Neuronal stem cell (in vitro differentiated cells): Measurements from ENCODE around the gene CCT5.

Experiments
- DNase-seq: peaks from one replicate; pipeline ENCODE4 v3.0.0-alpha.2; 2013; ENCODE audit warnings: low spot score
- H2AFZ ChIP-seq: one replicate; pipeline ENCODE4 v1.6.1; 2013; ENCODE audit warnings: mild to moderate bottlenecking, low read length, inconsistent platforms
- H2AK5ac ChIP-seq: 2 replicates; pipeline ENCODE4 v1.6.1; 2013; ENCODE audit warnings: low read depth, mild to moderate bottlenecking, inconsistent platforms, low read length, moderate library complexity, mixed read lengths
- H2BK120ac ChIP-seq: 2 replicates; pipeline ENCODE4 v1.6.1; 2013; ENCODE audit warnings: low read depth, mild to moderate bottlenecking, inconsistent platforms, low read length, moderate library complexity, mixed read lengths
- H2BK12ac ChIP-seq: one replicate; pipeline ENCODE4 v1.6.1; 2013; ENCODE audit warnings: low read length, inconsistent platforms
- H2BK15ac ChIP-seq: 2 replicates; pipeline ENCODE4 v1.6.1; 2013; ENCODE audit warnings: mild to moderate bottlenecking, low read length, inconsistent platforms, mixed read lengths
- H2BK5ac ChIP-seq: one replicate; pipeline ENCODE4 v1.6.1; 2013; ENCODE audit warnings: inconsistent platforms, mild to moderate bottlenecking, low read length, moderate library complexity
- H3K14ac ChIP-seq: one replicate; pipeline ENCODE4 v1.6.1; 2013; ENCODE audit warnings: low read length, inconsistent platforms
- H3K18ac ChIP-seq: 2 replicates; pipeline ENCODE4 v1.6.1; 2013; ENCODE audit warnings: low read length, inconsistent platforms
- H3K23ac ChIP-seq: 2 replicates; pipeline ENCODE4 v1.6.1; 2013; ENCODE audit warnings: low read depth, mild to moderate bottlenecking, mixed read lengths, low read length, inconsistent platforms; ENCODE audit not compliant: poor library complexity
- H3K27ac ChIP-seq: replicated peaks from 3 replicates; pipeline ENCODE4 v1.5.1; 2013; ENCODE audit warnings: low read length, inconsistent platforms
- H3K27me3 ChIP-seq, 3 experiments: 2 replicates each; pipeline ENCODE4 v1.6.1; 2013; ENCODE audit warnings: low read length in 3 of 3, mild to moderate bottlenecking in 2 of 3, inconsistent platforms in 1 of 3, low read depth in 1 of 3, mixed read lengths in 1 of 3, moderate library complexity in 1 of 3; ENCODE audit not compliant: control insufficient read depth in 3 of 3, insufficient read depth in 3 of 3
- H3K36me3 ChIP-seq, 2 donors: replicated peaks in 1 of 2; 2 replicates each; pipeline ENCODE4 v1.6.1; 2013; ENCODE audit warnings: low read length in 2 of 2; ENCODE audit not compliant: control insufficient read depth in 2 of 2, insufficient read depth in 2 of 2
- H3K4ac ChIP-seq: 2 replicates; pipeline ENCODE4 v1.6.1; 2013; ENCODE audit warnings: inconsistent platforms, mild to moderate bottlenecking, low read length, moderate library complexity
- H3K4me1 ChIP-seq, 2 donors: 1 replicate in 1 of 2; 2 replicates in 1 of 2; pipeline ENCODE4 v1.6.1; 2013; ENCODE audit warnings: low read length in 2 of 2, low read depth in 1 of 2; ENCODE audit not compliant: control insufficient read depth in 2 of 2, insufficient read depth in 1 of 2
- H3K4me2 ChIP-seq: one replicate; pipeline ENCODE4 v1.6.1; 2013; ENCODE audit warnings: mild to moderate bottlenecking, low read length, inconsistent platforms; ENCODE audit not compliant: insufficient read depth, poor library complexity, severe bottlenecking
- H3K4me3 ChIP-seq, 2 donors: 2 replicates each; pipeline ENCODE4 v1.5.1; 2013; ENCODE audit warnings: low read length in 2 of 2, mild to moderate bottlenecking in 2 of 2, inconsistent platforms in 1 of 2, moderate library complexity in 1 of 2
- H3K79me1 ChIP-seq: one replicate; pipeline ENCODE4 v1.6.1; 2013; ENCODE audit warnings: low read depth, mild to moderate bottlenecking, inconsistent platforms, low read length, moderate library complexity
- H3K9ac ChIP-seq: one replicate; pipeline ENCODE4 v1.6.1; 2013; ENCODE audit warnings: mild to moderate bottlenecking, low read depth, low read length, inconsistent platforms; ENCODE audit not compliant: poor library complexity
- H3K9me3 ChIP-seq, 2 donors: replicated peaks in 1 of 2; 2 replicates each; pipeline versions ENCODE3 to v1.6.1; 2013; ENCODE audit warnings: low read length in 2 of 2, mild to moderate bottlenecking in 2 of 2, inconsistent platforms in 1 of 2, low read depth in 1 of 2, mixed read lengths in 1 of 2, moderate library complexity in 1 of 2; ENCODE audit not compliant: control insufficient read depth in 2 of 2, insufficient read depth in 1 of 2
- H4K8ac ChIP-seq: one replicate; pipeline ENCODE4 v1.6.1; 2013; ENCODE audit warnings: low read depth, mild to moderate bottlenecking, inconsistent platforms, low read length, moderate library complexity
- H4K91ac ChIP-seq: one replicate; pipeline ENCODE4 v1.6.1; 2013; ENCODE audit warnings: low read length, low read depth, mild to moderate bottlenecking, inconsistent platforms; ENCODE audit not compliant: poor library complexity
- WGBS, 2 donors: extraction: QIAGEN DNeasy Blood & Tissue Kit; methylation state at CpG; one replicate each; pipeline ENCODE4 v1.1.7; 2013; ENCODE audit warnings: missing lambda C conversion rate in 2 of 2, mixed read lengths in 1 of 2; ENCODE audit not compliant: insufficient read length in 2 of 2, insufficient replicate concordance in 1 of 2; ENCODE audit errors: extremely low coverage in 2 of 2; 5-methylcytosine and 5-hydroxymethylcytosine counted together

Gene CCT5

GRCh38 chr5:10209004-10209403 lies 41.1 kb upstream of the CCT5 start:
- Histone ChIP-seq H3K4me2 (no peak overlapping the region), H3K14ac (no peak overlapping the region), H3K27ac (no peak overlapping the region), H3K4me1 (peaks cover 0 to 2% of the 10 kb centered on the region in 2 donors), H2BK12ac (no peak overlapping the region), H3K27me3 (no peaks in the 10 kb centered on the region), H3K79me1 (no peaks in the 10 kb centered on the region), H4K91ac (no peak overlapping the region), H3K4ac (no peak overlapping the region), H3K18ac (no peak overlapping the region), H3K36me3 (no peaks in the 10 kb centered on the region), H3K9ac (no peak overlapping the region), H2AK5ac (no peak overlapping the region), H4K8ac (no peak overlapping the region), H2BK5ac (no peak overlapping the region), H3K9me3 (no peaks in the 10 kb centered on the region), H3K4me3 (no peak overlapping the region), H2AFZ (no peak overlapping the region), H2BK15ac (no peak overlapping the region), H3K23ac (no peak overlapping the region), H2BK120ac (no peak overlapping the region)
- no CpG with 5 or more reads among the region's 1 CpG for WGBS, 2 donors
- DNase-seq = no peak

GRCh38 chr5:10213316-10213715 lies 36.8 kb upstream of the CCT5 start:
- Histone ChIP-seq H3K14ac (no peak overlapping the region), H2AFZ (no peak overlapping the region), H3K18ac (no peak overlapping the region), H3K9ac (no peak overlapping the region), H2BK15ac (no peak overlapping the region), H3K36me3 (no peaks in the 10 kb centered on the region), H3K4ac (no peak overlapping the region), H3K4me3 (no peak overlapping the region), H2BK12ac (no peak overlapping the region), H2AK5ac (no peak overlapping the region), H3K27ac (no peak overlapping the region), H3K4me1 (peaks cover 0 to 2% of the 10 kb centered on the region in 2 donors), H3K4me2 (no peak overlapping the region), H4K8ac (no peak overlapping the region), H3K79me1 (no peaks in the 10 kb centered on the region), H3K9me3 (no peaks in the 10 kb centered on the region), H4K91ac (no peak overlapping the region), H3K27me3 (no peaks in the 10 kb centered on the region), H2BK5ac (no peak overlapping the region), H3K23ac (no peak overlapping the region), H2BK120ac (no peak overlapping the region)
- no peak for DNase-seq
- WGBS, 2 donors = no CpG with 5 or more reads among the region's 5 CpGs

GRCh38 chr5:10214041-10214440 lies 36.0 kb upstream of the CCT5 start:
- Histone ChIP-seq H3K4me2 (no peak overlapping the region), H3K79me1 (no peaks in the 10 kb centered on the region), H2AK5ac (no peak overlapping the region), H2AFZ (no peak overlapping the region), H2BK120ac (no peak overlapping the region), H3K4ac (no peak overlapping the region), H3K27me3 (no peaks in the 10 kb centered on the region), H3K9ac (no peak overlapping the region), H3K18ac (no peak overlapping the region), H3K4me3 (no peak overlapping the region), H3K14ac (no peak overlapping the region), H3K4me1 (peaks cover 0 to 2% of the 10 kb centered on the region in 2 donors), H3K36me3 (no peaks in the 10 kb centered on the region), H2BK5ac (no peak overlapping the region), H4K8ac (no peak overlapping the region), H3K27ac (no peak overlapping the region), H4K91ac (no peak overlapping the region), H3K23ac (no peak overlapping the region), H3K9me3 (no peaks in the 10 kb centered on the region), H2BK12ac (no peak overlapping the region), H2BK15ac (no peak overlapping the region)
- no peak for DNase-seq
- WGBS, 2 donors = no CpG with 5 or more reads among the region's 2 CpGs

GRCh38 chr5:10215366-10215765 lies 34.7 kb upstream of the CCT5 start:
- no CpG with 5 or more reads among the region's 5 CpGs for WGBS, 2 donors
- no peak overlapping the region for H3K4me3 ChIP-seq
- no peak overlapping the region for H2BK12ac ChIP-seq

More at GRCh38 chr5:10215366-10215765, 34.7 kb upstream of the CCT5 start:
- Histone ChIP-seq H3K27me3 (no peaks in the 10 kb centered on the region), H3K18ac (no peak overlapping the region), H3K36me3 (no peaks in the 10 kb centered on the region), H4K91ac (no peak overlapping the region), H4K8ac (no peak overlapping the region), H3K4me1 (peaks cover 0 to 2% of the 10 kb centered on the region in 2 donors), H3K14ac (no peak overlapping the region), H3K4me2 (no peak overlapping the region), H2AK5ac (no peak overlapping the region), H2AFZ (no peak overlapping the region), H3K9ac (no peak overlapping the region), H3K4ac (no peak overlapping the region), H3K9me3 (no peaks in the 10 kb centered on the region), H2BK120ac (no peak overlapping the region), H2BK15ac (no peak overlapping the region), H3K79me1 (no peaks in the 10 kb centered on the region), H2BK5ac (no peak overlapping the region), H3K23ac (no peak overlapping the region), H3K27ac (no peak overlapping the region)
- no peak for DNase-seq
